GM04504 (cell line): ENCODE data around the gene LCNL1.
A peak's percentile ranks its signal among the peaks of the same experiment; 100 is the strongest.

Experiments
- DNase-seq: peaks from one replicate; pipeline ENCODE4 v3.0.0-alpha.2; 2012; ENCODE audit warnings: low read depth

LCNL1 gene

DNA sequence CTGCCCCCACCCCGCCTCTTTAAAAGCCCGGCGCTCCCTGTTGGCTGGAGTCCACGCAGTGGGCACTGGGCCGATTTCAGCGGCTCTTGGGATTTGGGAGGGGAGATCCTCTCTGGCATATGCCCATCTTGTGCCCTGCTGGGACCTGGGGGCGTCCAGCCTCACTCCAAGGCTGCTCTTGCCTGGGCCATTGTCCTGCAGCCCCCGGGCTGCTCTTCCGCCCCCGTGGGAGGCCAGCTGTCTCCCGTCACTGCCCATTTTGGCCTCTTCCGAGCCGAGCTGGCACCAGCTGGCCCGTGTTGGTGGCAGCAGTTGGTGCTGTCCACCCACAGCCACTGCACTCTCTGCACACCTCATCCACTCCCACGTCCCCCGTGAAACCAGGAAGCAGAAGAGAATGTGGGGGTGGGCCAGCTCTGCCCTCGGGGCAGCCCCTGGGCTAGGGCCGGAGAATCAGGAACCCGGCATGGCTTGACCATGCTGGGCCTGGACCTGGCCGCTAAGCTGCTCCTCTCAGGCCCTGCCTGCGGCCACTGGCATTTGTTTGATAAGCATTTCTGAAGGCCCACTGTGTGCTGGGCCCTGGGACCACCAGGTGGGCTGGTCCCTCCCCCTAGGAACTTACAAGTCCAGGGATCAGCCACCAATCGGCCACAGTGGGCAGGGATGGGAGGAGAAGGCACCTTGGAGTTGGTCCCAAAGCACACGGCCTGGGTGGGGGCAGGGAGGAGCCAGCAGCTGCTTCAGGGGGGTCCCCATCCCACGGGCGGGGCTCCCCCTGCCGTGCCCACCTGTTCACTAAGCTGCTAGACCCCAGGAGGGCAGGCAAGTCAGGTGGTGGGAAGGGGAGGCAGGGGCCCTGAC, 35.5 kb upstream of the LCNL1 start:
- no peak for DNase-seq

DNA sequence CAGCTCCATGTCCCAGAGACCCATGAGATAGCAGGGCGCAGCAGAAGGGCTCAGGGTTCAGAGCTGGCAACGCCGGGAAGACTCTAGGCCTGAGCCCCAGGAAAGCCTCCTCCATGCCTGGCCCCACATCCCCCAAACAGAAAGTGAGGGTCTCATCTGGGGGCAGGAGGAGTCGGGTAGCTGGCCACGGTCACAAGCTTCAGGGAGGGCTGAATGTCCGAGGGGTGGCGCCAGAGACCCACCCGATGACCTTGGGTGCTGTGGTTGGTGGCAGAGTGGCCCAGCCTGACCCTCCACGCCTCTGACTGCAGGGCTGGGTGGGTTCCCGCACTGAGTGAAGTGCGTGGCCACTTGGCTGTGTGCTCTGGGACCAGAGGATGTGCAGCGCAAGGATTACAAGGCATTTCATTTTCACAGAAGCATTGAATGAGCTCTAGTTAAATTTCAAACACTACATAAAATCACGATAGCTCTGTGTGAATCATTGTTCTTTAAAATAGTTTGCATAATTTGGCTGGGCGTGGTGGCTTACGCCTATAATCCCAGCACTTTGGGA, 34.8 kb upstream of the LCNL1 start:
- peak; percentile 20 for DNase-seq

DNA sequence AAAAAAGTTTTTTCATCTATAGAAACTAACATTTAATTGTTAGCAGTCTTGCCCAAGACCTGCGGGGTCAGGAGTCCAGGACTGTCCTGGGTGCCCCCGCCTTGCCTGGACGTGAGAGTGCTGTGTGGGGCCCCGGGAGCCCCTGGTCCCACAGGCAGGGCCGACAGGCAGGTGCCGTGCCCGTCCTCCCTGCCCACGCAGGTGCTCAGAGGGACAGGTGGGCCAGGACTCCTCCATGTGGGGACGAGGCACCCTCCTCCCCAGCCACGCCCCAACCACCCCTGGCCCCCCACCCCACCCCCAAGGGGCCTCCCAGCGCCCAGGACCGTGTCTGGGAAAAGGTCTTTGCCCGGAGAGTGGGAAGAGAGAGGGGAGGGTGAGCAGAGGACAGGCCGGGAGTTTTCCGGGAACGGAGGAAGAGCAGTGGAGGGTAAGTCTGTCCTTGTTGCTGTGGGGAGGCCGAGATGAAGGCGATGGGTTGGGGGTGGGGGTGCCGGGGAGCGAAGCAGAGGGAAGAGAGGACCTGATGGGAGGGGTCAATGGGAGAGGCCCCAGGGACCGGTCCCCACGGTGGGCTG, 33.5 kb upstream of the LCNL1 start:
- no peak for DNase-seq

DNA sequence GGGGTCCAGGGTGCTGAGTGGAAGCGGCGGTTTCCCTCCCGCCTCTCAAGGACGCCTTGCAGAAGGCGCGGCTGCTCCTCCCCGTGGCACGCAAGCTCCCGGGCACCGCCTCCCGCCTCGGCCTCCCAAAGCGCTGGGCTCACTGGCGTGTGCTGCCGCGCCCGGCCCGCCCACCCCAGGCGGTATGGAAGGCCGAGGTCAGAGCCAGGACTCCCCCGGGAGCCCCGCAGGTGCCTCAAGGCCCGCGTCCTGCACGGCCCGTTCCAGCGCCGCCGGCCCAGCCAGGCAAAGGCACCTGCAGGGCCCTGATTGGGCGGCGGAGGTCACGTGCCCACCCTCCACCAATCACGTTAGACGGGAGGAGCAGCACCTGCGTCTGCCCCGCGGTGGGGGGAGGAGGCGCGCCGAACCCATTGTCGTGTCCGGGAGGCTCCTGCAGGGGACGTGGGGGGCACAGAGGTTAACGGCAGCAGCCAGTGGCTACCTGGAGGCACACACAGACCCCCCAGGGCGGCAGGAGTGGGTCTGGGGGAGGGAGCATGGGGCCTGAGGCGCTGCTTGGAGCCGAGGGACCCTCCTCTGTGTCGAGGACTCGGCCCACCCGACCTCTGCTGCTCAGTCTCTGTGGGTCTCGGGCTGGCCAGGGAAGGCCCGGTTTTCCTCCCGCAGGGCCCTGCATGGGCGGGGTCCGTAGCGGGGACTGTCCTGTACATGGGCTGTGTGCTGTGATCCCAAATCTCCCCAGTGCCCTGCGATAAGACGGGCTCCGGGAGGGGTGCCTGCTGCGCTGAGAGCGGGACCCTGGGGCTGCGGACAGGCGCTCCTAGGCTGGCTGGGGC, 32.8 kb upstream of the LCNL1 start:
- peak; percentile 55 for DNase-seq

DNA sequence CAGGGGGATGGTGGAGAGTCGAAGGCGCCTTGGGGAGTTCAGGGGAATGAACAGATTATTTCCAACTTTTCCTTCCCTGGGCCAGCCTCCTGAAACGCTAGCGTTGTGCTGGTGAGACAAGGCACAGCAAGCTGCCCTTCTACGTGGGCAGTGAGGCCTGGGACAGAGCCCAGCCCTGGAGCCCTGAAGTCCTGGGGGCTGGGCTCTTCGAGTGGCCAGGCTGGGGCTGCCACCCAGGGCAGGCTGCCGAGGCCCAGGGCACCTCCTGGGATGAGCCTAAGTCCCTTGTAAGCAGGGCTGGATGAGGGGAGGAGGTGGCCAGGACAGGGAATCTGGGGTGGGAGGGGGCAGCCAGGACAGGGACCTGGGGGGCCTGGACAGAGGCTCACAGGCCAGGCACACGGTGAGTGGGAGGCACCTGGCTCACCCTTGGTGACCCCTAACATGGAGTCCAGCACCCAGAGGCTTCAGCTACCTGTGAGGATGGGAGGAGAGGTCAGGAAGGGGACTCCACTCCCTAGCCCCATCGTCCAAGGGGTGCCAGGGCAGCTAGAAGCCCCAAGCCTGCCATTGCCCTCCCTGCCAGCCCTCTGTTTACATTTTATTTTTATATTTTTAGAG, 32.0 kb upstream of the LCNL1 start:
- DNase-seq = no peak

DNA sequence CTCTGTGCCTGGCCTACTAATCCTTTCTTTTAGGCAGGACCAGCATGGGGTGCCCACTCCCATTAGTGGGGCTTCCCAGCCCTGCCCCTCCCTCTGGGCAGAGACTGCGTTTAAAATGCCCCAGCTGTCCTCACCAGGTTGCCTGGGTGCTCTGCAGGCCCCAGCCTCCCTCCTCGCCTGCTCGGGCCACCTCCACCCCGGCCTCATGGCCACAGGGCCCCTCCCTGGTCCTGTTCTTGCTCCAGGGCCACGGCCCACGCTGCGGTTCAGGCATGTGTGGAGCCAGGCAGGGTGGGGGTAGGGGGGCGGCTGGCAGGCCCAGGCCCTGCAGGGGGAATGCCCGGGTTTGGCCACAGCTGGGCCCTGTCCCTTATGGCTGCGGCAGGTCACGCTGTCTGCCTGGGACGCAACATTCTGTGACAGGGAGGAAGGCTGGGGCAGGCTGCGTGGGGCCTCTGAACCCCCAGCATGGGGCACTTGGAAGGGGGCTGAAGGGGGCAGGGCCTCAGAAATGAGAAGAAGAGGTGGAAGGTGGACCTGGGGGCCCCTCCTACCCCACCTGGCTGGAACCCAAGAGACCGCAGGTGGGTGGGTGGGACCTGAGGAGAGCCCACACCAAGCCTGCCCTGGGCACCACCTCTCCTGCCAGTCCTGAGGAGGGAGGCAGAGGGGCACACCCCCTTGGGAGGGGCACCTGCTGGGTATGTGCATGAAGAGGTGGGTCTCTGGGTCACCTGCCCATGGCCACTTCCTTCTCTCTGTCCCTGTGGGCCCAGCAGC, 31.1 kb upstream of the LCNL1 start, which contains the start of gene LCN12:
Gene LCN12, plus strand, starts transcription at position 733 of the 780 bp plus-strand sequence. CDS start 55 bp downstream, outside the sequence.
- no peak for DNase-seq

DNA sequence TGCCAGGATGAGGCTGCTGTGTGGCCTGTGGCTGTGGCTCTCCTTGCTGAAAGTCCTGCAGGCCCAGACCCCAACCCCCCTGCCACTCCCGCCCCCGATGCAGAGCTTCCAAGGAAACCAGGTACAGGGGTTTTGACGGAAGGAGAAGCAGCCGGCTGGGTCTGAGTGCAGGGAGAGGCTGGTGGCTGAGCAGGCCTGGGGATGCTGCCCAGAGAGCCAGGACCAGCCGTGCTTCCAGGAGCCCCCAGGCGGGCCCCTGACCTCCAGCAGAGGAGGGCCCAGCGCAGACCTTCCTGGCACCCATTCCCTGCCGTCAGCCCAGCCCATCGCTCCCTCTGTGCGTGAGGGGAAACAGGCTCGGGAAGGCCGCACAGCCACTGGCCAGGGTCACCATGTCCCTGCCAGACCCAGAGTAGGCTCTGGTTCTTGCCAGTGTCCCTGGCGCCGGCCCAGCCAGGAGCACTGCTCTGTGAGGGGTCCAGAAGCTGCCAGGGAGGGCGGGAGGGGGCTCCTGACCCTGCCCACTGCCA, 30.4 kb upstream of the LCNL1 start:
- DNase-seq = no peak

DNA sequence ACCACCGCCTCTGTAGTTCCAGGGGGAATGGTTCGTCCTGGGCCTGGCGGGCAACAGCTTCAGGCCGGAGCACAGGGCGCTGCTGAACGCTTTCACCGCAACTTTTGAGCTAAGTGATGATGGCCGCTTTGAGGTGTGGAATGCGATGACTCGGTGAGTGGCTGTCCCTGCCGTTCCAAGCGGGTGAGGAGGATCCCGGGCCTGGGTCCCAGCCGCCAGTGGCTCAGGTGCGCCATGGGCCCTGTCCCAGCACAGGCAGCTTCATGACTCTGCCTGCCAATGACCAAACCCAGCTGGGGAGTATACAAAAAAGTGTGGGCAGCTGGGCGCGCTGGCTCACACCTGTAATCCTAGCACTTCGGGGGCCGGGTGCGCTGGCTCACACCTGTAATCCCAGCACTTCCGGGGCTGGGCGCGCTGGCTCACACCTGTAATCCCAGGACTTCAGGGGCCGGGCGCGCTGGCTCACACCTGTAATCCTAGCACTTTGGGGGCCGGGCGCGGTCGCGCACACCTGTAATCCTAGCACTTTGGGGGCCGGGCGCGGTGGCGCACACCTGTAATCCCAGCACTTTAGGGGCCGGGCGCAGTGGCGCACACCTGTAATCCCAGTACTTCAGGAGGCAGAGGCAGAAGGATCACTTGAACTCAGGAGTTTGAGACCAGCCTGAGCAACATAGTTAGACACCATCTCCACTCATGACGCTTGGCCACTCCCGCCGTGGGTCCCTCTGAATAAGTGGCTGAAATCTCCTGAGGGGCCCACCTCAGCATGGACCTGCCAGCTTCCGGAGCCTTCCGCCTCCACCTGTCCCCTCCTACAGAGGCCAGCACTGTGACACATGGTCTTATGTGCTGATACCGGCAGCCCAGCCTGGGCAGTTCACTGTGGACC, 29.7 kb upstream of the LCNL1 start:
- no peak for DNase-seq

DNA sequence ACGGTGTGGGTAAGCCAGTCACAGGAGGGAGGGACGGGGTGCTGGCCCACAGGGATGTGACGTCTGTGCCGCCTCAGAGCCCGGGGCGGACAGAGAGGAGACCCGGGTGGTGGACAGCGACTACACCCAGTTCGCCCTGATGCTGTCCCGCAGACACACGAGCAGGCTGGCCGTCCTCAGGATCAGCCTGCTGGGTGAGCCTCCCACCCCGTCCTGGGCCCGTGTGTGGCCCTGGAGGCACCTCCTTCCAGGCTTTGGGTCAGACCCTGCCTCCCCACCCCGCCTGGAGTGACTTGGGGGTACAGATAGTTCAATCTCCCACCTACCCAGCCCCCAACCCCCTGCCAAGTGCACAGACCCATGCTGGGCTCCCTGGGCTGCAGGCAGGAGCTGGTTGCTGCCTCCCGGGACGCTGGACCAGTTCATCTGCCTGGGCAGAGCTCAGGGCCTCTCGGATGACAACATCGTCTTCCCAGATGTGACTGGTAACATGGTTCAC, 29.0 kb upstream of the LCNL1 start:
- no peak for DNase-seq

DNA sequence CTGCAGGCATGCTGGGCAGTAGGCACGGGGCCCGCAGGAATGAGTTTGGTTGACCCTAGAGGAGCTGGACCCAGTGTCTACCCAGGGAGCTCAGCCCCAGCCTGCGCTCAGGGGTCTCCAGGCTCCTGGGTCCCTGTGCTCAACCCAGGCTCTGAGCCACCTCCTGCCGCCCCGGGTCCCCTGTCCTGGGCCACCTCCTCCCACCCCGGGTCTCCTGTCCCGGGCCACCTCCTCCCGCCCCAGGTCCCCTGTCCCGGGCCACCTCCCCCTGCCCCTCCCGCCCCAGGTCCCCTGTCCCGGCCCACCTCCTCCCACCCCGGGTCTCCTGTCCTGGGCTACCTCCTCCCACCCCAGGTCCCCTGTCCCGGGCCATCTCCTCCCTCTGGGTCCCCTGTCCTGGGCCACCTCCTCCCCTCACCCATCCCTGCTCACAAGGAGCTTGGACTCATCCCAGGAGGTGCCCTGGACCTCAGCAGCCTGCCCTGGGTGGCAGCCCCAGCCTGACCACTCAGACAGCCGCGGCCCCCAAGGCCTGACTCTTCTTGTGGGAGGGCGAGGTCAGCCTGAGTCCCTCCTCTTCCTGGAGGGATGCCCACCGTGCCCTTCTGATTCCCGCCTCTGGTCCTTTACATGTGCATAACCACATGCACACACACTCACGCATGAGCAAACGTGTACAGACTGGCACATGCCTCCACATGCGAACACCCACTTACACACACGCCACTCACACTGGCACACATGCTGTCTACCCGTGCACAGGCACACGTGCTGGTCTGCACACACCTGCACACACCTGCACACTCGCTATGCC, 28.3 kb upstream of the LCNL1 start:
- DNase-seq = no peak

DNA sequence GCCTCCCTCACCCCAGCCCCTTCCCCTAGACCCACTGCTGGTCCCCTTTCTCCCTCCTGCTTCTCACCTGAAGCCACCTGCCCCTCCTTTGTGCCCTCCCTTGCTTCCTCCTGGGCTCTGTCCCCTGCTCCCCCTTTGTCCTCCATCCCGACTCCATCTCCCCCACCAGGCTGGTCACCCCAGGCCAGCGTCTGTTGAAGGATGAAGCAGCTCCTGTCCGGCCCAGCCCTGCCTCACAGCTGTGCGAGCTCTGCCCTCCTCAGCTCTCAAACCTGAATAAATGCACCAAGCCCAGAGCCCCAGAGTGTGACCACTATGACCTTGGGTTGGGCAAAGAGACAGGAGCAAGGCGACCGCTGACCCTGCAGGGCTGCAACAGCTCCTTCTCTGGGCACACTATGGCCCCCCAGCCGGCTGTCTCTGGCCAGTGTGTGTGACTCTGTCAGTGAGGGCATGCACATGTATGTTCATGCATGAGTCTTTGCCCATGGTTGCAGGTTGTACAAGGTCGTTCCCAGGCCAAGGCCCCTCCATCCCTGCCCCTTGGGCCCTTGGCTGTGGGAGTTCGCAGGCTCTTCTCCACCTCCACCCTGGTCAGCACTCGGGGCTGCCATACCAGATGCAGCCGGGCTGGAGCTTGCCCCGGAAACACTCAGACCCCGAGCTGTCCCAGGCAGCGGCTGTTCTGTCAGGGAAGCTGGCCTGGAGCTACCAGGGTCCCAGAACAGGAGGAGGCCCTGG, 27.4 kb upstream of the LCNL1 start:
- no peak for DNase-seq

DNA sequence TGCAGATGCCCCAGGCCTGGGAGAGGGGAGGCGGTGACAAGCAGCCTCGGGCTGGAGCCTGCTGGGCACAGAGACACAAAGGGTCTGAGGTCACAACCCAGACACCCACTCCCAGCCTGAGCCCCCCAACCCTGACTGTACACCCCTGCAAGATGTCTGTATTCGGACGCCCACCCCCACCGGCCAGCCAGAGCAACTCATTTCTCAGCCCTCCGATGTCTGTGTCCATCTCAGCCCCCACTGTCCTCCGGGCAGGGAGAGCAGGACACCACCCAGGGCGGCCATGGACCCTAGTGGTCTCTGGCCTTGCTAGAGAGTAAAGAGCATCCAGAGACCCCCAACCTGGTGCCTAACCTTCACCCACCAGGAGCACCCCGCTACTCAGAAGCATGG, 26.9 kb upstream of the LCNL1 start:
- DNase-seq = no peak

DNA sequence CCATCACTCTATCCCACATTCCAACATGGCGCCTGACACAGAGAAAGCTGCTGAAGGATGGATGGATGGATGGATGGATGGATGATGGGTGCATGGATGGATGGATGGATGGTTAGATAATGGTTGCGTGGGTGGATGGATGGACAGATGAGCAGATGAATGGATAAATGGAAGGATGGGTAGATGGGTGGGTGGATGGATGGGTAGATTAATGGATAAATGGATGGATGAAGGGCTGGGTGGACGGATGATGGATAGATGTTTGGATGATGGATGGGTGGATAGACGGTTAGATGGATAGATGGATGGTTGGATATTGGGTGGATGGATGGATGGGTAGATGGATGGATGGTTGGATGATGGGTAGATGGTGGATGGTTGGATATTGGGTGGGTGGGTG, 26.2 kb upstream of the LCNL1 start:
- no peak for DNase-seq

DNA sequence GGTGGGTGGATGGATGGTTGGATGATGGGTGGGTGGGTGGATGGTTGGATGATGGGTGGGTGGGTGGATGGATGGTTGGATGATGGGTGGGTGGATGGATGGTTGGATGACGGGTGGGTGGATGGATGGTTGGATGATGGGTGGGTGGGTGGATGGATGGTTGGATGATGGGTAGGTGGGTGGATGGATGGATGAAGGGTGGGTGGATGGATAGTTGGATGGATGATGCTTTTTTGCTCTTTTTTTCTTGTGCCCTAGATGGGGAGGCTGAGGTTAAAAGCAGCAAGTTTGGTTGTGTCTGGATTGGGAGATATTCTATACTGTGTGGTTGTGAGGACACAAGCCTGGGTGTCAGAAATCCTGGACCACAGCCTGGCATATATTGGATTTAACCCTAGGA, 25.3 kb upstream of the LCNL1 start:
- DNase-seq = no peak

DNA sequence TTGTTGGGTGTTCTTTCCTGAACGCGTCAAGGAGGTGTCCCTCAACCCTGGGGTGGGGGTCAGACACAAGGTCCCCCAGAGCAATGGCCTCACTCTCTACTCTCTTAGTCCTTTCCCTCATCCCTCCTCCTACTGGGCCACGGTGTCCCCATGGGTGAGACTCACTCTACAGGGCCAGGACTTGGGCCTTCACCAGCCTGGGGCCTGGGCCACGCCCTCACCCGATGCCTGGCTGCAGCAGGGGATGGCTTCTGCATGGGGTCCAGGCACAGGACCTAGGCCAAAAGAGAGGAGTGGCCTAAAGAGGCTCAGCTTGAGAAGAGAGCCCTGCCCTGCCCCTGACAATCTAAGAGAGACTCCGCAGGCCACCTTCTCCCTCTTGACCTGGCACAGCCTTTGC, 24.9 kb upstream of the LCNL1 start:
- no peak for DNase-seq

DNA sequence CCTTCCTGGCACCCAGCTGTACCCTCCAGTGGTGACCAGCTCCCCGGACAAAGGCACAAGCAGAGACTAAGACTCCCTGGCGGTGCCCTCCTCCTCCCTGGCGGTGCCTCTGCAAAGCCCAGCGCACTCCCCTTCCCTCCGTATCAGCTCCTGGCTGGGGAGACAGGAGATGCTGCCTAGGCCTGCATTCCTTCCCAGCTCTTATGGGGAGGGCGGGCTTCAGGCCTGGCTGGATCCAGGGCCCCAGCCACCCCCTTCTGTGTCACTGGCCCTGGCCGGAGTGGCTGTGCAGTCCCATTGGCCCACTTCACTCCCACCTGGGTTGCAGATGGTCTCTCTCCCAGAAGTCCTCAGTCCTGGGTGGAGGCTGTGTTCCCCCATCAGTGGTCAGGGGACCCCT, 24.3 kb upstream of the LCNL1 start:
- DNase-seq = no peak

DNA sequence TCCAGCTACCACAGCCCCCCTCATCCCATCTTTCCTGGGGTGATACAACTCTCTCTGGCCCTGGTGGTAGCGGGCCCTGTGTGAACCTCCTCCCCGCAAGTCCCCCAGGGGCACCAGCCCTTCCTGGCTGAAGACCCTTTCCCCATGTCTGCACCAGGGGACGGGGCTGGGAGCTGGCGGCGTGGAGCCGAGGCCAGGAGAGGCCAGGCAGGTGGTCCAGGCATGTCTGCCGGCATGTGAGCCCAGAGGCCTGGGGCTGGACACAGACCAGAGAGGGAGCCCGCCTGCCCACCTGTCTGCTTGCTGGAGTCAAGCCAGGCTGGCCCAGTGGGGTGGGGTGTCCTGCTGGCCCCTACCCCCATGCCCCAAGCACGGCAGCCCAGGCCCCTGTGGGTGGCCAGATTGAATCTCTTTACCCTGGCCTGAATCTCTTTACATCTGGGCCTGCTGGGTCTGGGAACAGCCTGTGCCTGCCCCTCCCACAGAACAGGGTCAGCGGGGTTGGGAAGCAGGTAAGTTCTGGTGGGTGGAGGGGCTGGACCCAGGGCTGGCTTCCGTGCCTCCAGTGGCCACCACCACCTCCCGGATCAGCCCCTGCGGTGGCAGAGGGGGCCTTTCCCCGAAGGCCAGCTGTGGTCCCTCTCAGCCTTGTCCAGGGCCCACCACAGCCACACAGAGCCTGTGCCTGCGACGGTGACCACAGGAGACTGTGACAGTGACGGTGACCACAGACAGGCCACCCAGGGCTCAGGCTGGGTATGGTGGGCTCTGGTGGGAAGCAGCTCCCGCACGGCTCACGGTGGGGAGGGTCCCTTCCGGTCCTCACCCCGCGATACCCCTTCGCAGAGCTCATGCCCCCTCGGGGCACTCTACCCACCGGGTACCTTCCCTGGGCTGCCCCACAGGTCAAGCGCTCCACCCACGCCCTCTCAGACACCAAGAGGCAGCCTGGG, 23.6 kb upstream of the LCNL1 start:
- no peak for DNase-seq
